Measurements from ENCODE around the gene B4GALT7. TPM values are rescaled to one million over a fixed set of nuclear protein-coding genes. Genes with fewer than 3 reads are reported as not detected.

The B4GALT7 gene
- total RNA-seq, 6 experiments from 2014 or later = 39.5 to 54.0 (median 42.9) TPM

DNA sequence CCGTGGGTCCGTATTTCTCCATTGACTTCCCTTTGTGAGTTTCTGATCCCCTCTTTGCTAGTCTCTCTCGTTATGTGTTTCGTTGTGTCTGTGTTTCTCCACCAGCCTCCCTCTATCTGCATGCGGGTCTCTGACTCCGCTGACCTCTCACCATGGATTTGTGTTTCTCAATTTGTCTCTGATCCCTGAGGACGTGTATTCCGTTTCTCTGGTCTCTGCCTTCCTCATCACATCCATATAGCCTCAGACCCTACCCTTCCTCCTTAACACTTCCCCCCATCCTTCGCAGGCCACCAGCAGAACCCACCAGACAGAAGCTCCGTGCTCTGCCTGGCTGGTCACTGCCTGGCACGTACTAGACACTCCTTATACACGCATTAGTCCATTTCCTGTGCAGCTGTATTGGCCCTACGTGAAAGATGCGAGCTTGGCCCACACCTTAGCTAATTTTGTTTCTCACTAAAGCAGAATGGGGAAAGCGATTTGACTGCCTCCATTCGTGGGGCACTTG lies 631 bp downstream of the B4GALT7 start:
- Mint-ChIP-seq H3K36me3 (ENCODE audit: low read depth) (peaks cover 20% of the 10 kb centered on the region), H3K27me3 (ENCODE audit: insufficient read depth) (peaks cover 5% of the 10 kb centered on the region; the same call in 1 of the 2 replicates)

DNA sequence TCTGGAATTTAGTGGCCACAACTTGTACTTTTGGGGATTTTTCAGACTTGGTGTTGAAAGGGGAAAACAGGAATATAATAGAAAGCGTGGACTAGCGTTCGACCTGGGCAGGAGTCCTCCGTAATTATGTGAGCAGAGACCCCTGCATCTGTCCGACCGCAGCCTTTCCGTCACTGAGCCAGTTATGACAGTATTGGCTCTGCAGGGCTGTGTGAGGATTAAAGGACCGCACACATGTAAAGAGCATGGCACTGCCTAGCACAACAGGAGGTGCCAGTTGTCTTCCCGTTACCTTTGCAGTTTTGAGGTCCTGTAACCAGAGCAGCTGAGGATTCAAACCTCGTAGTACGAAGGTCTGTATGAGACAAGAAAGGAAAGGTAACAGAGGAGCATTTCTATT lies 1.2 kb downstream of the B4GALT7 start:
- Mint-ChIP-seq H3K9me3 (no peaks in the 10 kb centered on the region), H3K27ac (peak overlapping the region; percentile 91; the same call in 1 of the 2 replicates), H3K36me3 (ENCODE audit: low read depth) (peaks cover 15% of the 10 kb centered on the region), H3K4me3 (peak overlapping the region; percentile 96), H3K4me1 (ENCODE audit: low read depth) (peaks cover 27% of the 10 kb centered on the region), H3K27me3 (ENCODE audit: insufficient read depth) (peaks cover 5% of the 10 kb centered on the region; the same call in 1 of the 2 replicates)
- TF ChIP-seq, protein P1, sequence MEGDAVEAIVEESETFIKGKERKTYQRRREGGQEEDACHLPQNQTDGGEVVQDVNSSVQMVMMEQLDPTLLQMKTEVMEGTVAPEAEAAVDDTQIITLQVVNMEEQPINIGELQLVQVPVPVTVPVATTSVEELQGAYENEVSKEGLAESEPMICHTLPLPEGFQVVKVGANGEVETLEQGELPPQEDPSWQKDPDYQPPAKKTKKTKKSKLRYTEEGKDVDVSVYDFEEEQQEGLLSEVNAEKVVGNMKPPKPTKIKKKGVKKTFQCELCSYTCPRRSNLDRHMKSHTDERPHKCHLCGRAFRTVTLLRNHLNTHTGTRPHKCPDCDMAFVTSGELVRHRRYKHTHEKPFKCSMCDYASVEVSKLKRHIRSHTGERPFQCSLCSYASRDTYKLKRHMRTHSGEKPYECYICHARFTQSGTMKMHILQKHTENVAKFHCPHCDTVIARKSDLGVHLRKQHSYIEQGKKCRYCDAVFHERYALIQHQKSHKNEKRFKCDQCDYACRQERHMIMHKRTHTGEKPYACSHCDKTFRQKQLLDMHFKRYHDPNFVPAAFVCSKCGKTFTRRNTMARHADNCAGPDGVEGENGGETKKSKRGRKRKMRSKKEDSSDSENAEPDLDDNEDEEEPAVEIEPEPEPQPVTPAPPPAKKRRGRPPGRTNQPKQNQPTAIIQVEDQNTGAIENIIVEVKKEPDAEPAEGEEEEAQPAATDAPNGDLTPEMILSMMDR (IDR thresholded peaks at IDR 0.05) = no peak
- DNase-seq = no peak

More for the DNA sequence above, 631 bp downstream of the B4GALT7 start:
- H3K9me3 Mint-ChIP-seq = no peaks in the 10 kb centered on the region
- peaks cover 27% of the 10 kb centered on the region for H3K4me1 Mint-ChIP-seq (ENCODE audit: low read depth)
- peak overlapping the region; percentile 96 for H3K4me3 Mint-ChIP-seq
- no peak for DNase-seq
- TF ChIP-seq, protein P1 (IDR thresholded peaks at IDR 0.05) = no peak
- peak overlapping the region; percentile 91 for H3K27ac Mint-ChIP-seq

DNA sequence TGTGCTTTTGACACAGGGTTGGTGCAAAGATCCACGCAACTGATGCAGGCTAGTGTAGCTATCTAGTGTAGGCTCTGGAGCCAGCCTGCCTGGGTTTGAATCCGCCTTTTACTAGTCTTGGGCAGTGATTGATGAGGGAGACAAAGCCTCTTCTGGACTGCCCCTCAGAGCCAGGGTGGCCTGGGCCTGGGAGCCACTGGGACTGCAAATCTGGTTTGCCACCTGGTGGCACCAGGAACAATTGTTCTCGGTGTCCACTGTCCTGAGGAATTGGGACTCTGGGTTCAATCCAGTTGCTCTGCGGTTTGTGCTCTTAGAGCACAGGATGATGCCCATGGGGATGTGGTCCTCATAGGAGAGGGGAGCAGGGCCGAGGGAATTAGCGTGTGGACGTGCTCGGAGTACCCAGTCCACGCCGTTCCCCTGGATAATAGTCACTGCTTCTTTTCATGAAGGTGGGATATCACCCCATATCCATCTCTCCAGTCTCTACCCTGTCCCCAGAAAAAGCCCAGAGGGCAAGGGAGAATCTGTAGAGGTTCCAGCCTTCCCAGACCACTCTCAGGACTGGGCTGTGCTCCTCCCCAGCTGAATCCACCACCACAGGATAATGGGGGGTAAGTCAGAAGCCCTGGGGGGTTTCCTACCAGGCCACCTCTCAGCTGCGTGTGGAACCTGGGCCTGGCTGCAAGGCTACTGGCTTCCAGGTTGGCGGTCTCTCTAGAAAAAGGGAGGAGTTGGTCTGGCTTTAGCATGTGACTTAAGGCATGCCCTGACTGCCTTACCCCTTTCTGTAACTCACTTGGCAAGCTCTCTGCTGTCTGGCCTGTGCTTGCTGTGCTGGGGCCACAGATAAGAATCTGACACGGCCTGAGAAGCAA lies 1.9 kb downstream of the B4GALT7 start:
- peaks cover 8% of the 10 kb centered on the region; the same call in 1 of the 2 replicates for H3K36me3 Mint-ChIP-seq (ENCODE audit: low read depth)
- peaks cover 27% of the 10 kb centered on the region for H3K4me1 Mint-ChIP-seq (ENCODE audit: low read depth)
- DNase-seq = no peak
- peaks cover 4% of the 10 kb centered on the region; the same call in 1 of the 2 replicates for H3K27me3 Mint-ChIP-seq (ENCODE audit: insufficient read depth)
- TF ChIP-seq, protein P1 (IDR thresholded peaks at IDR 0.05) = peak; percentile 57
- peak overlapping the region; percentile 96 for H3K4me3 Mint-ChIP-seq
- 0 out of 2 replicates have a peak overlapping the region, but pooled peaks have one; percentile 29 for H3K27ac Mint-ChIP-seq
- no peaks in the 10 kb centered on the region for H3K9me3 Mint-ChIP-seq

DNA sequence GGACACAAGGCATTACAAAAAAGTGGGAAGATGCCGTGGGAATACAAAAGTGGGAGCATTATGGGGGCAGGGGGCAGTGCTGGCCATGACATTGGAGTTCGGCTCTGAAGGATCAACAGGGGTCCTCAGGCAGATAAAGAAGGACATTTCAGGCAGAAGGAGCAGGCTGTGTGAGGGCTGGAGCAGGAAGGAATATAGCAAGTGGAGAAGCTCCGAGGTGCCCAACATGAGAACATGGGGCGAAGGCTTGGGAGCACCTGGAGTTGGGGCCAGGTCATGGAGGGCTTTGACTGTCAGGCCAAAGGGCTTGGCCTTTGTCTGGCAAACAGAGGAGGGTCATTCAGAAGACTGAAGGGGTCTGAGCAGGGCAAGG lies 2.5 kb downstream of the B4GALT7 start:
- H3K4me3 Mint-ChIP-seq = no peak overlapping the region
- peaks cover 27% of the 10 kb centered on the region for H3K4me1 Mint-ChIP-seq (ENCODE audit: low read depth)
- TF ChIP-seq, protein P1 (IDR thresholded peaks at IDR 0.05) = no peak
- H3K36me3 Mint-ChIP-seq (ENCODE audit: low read depth) = peaks cover 7% of the 10 kb centered on the region; the same call in 1 of the 2 replicates
- H3K27ac Mint-ChIP-seq = no peak overlapping the region
- peaks cover 4% of the 10 kb centered on the region; the same call in 1 of the 2 replicates for H3K27me3 Mint-ChIP-seq (ENCODE audit: insufficient read depth)
- no peaks in the 10 kb centered on the region for H3K9me3 Mint-ChIP-seq
- no peak for DNase-seq

DNA sequence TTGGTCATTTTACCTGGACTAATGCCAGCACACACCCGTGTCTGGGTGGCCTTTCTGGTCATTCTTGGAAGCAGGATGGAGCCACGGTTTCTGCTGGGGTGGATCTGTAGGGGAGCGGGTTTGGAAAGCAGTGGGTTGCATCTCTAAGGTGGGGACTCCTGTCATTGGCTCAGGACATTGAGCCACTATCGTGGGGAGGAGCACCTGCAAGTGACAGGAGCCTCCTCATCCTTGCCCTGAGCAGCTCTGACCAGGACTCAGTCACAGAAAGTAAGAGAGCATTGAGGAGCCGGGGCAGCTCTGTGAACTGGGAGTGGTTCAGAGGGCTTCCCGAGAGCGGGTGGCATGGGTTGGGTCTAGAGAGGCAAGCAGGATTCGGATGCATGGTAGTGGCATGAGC lies 3.7 kb downstream of the B4GALT7 start:
- H3K4me3 Mint-ChIP-seq = no peak overlapping the region

More for the DNA sequence above, 3.7 kb downstream of the B4GALT7 start:
- H3K36me3 Mint-ChIP-seq (ENCODE audit: low read depth) = peaks cover 7% of the 10 kb centered on the region; the same call in 1 of the 2 replicates
- no peaks in the 10 kb centered on the region for H3K9me3 Mint-ChIP-seq
- H3K4me1 Mint-ChIP-seq (ENCODE audit: low read depth) = peaks cover 22% of the 10 kb centered on the region
- H3K27me3 Mint-ChIP-seq (ENCODE audit: insufficient read depth) = peaks cover 7% of the 10 kb centered on the region; the same call in 1 of the 2 replicates
- TF ChIP-seq, protein P1 (IDR thresholded peaks at IDR 0.05) = no peak
- no peak overlapping the region for H3K27ac Mint-ChIP-seq
- DNase-seq = no peak
